Stimulated activated CD4-positive, alpha-beta T cell treated with anti-CD3 and anti-CD28 coated beads, TNF-alpha, amount 100 ng/mL, for 24 hours (primary cell): ENCODE measurements around the gene FAM170B.

Experiments used
- DNase-seq, 3 experiments: peaks; one replicate each; pipeline ENCODE4 v3.0.0-alpha.2; 2020; ENCODE audit warnings: low read depth in 3 of 3

Gene FAM170B

GRCh38 chr10:49106451-49106850, 27.4 kb downstream of the FAM170B start:
- no peak for DNase-seq

- DNase-seq = no peak
Observed at GRCh38 chr10:49105076-49105475, 28.7 kb downstream of the FAM170B start.

GRCh38 chr10:49104323-49104722, 29.5 kb downstream of the FAM170B start:
- no peak for DNase-seq

GRCh38 chr10:49103761-49104160, 30.1 kb downstream of the FAM170B start:
- DNase-seq = no peak

- DNase-seq = no peak
Observed at GRCh38 chr10:49099046-49099445, 34.8 kb downstream of the FAM170B start.

GRCh38 chr10:49096890-49097445, 36.9 kb downstream of the FAM170B start:
- no peak for DNase-seq

- DNase-seq = no peak
Observed at GRCh38 chr10:49094646-49095045, 39.2 kb downstream of the FAM170B start.

GRCh38 chr10:49093922-49094321, 39.9 kb downstream of the FAM170B start:
- no peak for DNase-seq

GRCh38 chr10:49092477-49092876, 41.3 kb downstream of the FAM170B start:
- no peak for DNase-seq

- DNase-seq = no peak
Observed at GRCh38 chr10:49091450-49092210, 42.2 kb downstream of the FAM170B start.

GRCh38 chr10:49090696-49091380, 43.0 kb downstream of the FAM170B start:
- DNase-seq = no peak

GRCh38 chr10:49090189-49090575, 43.6 kb downstream of the FAM170B start:
- DNase-seq = no peak

- DNase-seq = no peak
Observed at GRCh38 chr10:49089557-49090188, 44.1 kb downstream of the FAM170B start.

- DNase-seq = no peak
Observed at GRCh38 chr10:49089152-49089551, 44.7 kb downstream of the FAM170B start.

- no peak for DNase-seq
Observed at GRCh38 chr10:49086889-49087288, 46.9 kb downstream of the FAM170B start.

- no peak for DNase-seq
Observed at GRCh38 chr10:49083261-49083660, 50.6 kb downstream of the FAM170B start.

GRCh38 chr10:49082766-49083165, 51.1 kb downstream of the FAM170B start:
- DNase-seq = no peak

GRCh38 chr10:49081547-49082275, 52.1 kb downstream of the FAM170B start:
- DNase-seq = no peak
